ENCODE measurements around the gene CTSZ. TPM values are rescaled to one million over a fixed set of nuclear protein-coding genes. Genes with fewer than 3 reads are reported as not detected.

Gene CTSZ
- total RNA-seq, 1 experiment from 2014 or later, result 37.6 TPM

- H3K4me2 ChIP-seq (ENCODE audit: insufficient read depth, insufficient read length, low read length), result no peak overlapping the region
- H3K4me1 ChIP-seq (ENCODE audit: insufficient read depth, low read length), result peaks cover 3% of the 10 kb centered on the region
- H3K9me3 ChIP-seq (ENCODE audit: control insufficient read depth, low read depth, low read length), result no peaks in the 10 kb centered on the region
- Mint-ChIP-seq H3K4me3 (no peak overlapping the region), H3K36me3 (ENCODE audit: insufficient read depth in 1 of 3, low read depth in 3 of 3) (peaks cover 32 to 68% (median 52%) of the 10 kb centered on the region in 3 experiments), H3K9me3 (no peaks in the 10 kb centered on the region), H3K4me1 (peaks cover 30 to 44% of the 10 kb centered on the region in 2 experiments), H3K27ac (no peak overlapping the region), H3K27me3 (ENCODE audit: low read depth) (peaks cover 34% of the 10 kb centered on the region)
- H2BK12ac ChIP-seq (ENCODE audit: insufficient read length, low read depth, low read length), result no peak overlapping the region
- no peak overlapping the region for H2AFZ ChIP-seq (ENCODE audit: low read length)
- no peak overlapping the region for H2BK15ac ChIP-seq (ENCODE audit: low read depth, low read length)
- peaks cover 8% of the 10 kb centered on the region for H3K23me2 ChIP-seq (ENCODE audit: insufficient read length, low read depth, low read length, poor library complexity, severe bottlenecking)
- H3K14ac ChIP-seq (ENCODE audit: insufficient read depth, low read length), result no peak overlapping the region
- TF ChIP-seq CTCF (conservative IDR thresholded peaks at IDR 0.05), result no peak
- no peak overlapping the region for H3K23ac ChIP-seq (ENCODE audit: insufficient read length, low read depth, low read length)
- no peak overlapping the region for H2BK20ac ChIP-seq (ENCODE audit: low read depth, low read length, poor library complexity, severe bottlenecking)
- no peaks in the 10 kb centered on the region for H4K20me1 ChIP-seq (ENCODE audit: control insufficient read depth, insufficient read depth, insufficient read length)
- no peak overlapping the region for H2BK120ac ChIP-seq (ENCODE audit: low read depth, low read length, poor library complexity, severe bottlenecking)
- H3K79me1 ChIP-seq (ENCODE audit: insufficient read depth, low read depth, low read length, poor library complexity, severe bottlenecking), result no peaks in the 10 kb centered on the region
- no peak overlapping the region for H3K56ac ChIP-seq (ENCODE audit: insufficient read length, low read depth, low read length)
- no peak overlapping the region for H4K8ac ChIP-seq (replicated peaks; ENCODE audit: insufficient read length, low read depth, low read length)
- H3K9ac ChIP-seq (ENCODE audit: extremely low read depth, insufficient read length, low read length), result no peak overlapping the region
- no CpG with 5 or more reads among the region's 2 CpGs for WGBS (ENCODE audit: extremely low coverage, insufficient read length, low lambda C conversion rate)
- H3K18ac ChIP-seq (ENCODE audit: insufficient read length, low read depth, low read length), result no peak overlapping the region
- no peak overlapping the region for H3K27ac ChIP-seq (ENCODE audit: insufficient read length, low read depth, low read length)
- no peak overlapping the region for H4K5ac ChIP-seq (ENCODE audit: insufficient read length, low read depth, low read length)
- H3K79me2 ChIP-seq (ENCODE audit: insufficient read depth, low read length), result peaks cover 4% of the 10 kb centered on the region; the same call in 1 of the 2 replicates
- H3T11ph ChIP-seq (ENCODE audit: low read length), result no peak overlapping the region
- H3K4ac ChIP-seq (ENCODE audit: low read depth, low read length), result no peak overlapping the region
- H2AK5ac ChIP-seq (ENCODE audit: insufficient read length, low read length), result no peak overlapping the region
- H4K91ac ChIP-seq (ENCODE audit: insufficient read length, low read depth, low read length), result no peak overlapping the region
- H2BK5ac ChIP-seq (ENCODE audit: insufficient read length, low read length), result no peak overlapping the region
- no peak for DNase-seq
- no peaks in the 10 kb centered on the region for H3K27me3 ChIP-seq (ENCODE audit: insufficient read depth, low read length)
Observed at GRCh38 chr20:59028812-59029211, 21.8 kb upstream of the CTSZ start.

Measured in H9 (cell line).